CD14-positive monocyte (primary cell): ENCODE data around the gene CBY1. TPM values are rescaled to one million over a fixed set of nuclear protein-coding genes. Genes with fewer than 3 reads are reported as not detected.

Source experiments
- DNase-seq, 3 donors: peaks; one replicate each; pipeline ENCODE4 v3.0.0-alpha.2; 2011 to 2022
- H2AFZ ChIP-seq: 2 replicates; pipeline ENCODE4 v1.6.0; 2012; ENCODE audit warnings: mild to moderate bottlenecking, low read depth, low read length, inconsistent platforms; ENCODE audit not compliant: insufficient read depth, poor library complexity, severe bottlenecking
- H3K27ac ChIP-seq, 2 donors: 1 replicate in 1 of 2; 2 replicates in 1 of 2; pipeline ENCODE4 v1.5.1; 2012 to 2013; ENCODE audit warnings: low read length in 2 of 2, control low read depth in 1 of 2, inconsistent platforms in 1 of 2, low read depth in 1 of 2, mild to moderate bottlenecking in 1 of 2
- H3K27me3 ChIP-seq, 2 donors: one replicate each; pipeline versions ENCODE4 v1.6.0 to v1.6.1; 2011 to 2013; ENCODE audit warnings: low read length in 2 of 2; ENCODE audit not compliant: control insufficient read depth in 2 of 2, insufficient read depth in 2 of 2
- H3K36me3 ChIP-seq, 2 donors: replicated peaks in 1 of 2; 1 replicate in 1 of 2; 2 replicates in 1 of 2; pipeline versions ENCODE4 v1.5.1 to v1.6.1; 2012 to 2013; ENCODE audit warnings: low read length in 2 of 2, control low read depth in 1 of 2, inconsistent platforms in 1 of 2, mild to moderate bottlenecking in 1 of 2; ENCODE audit not compliant: insufficient read depth in 2 of 2, control insufficient read depth in 1 of 2
- H3K4me1 ChIP-seq, 2 donors: 1 replicate in 1 of 2; 2 replicates in 1 of 2; pipeline versions ENCODE4 v1.5.1 to v1.6.1; 2012 to 2013; ENCODE audit warnings: low read length in 2 of 2, control low read depth in 1 of 2, inconsistent platforms in 1 of 2, mild to moderate bottlenecking in 1 of 2, moderate library complexity in 1 of 2; ENCODE audit not compliant: insufficient read depth in 2 of 2, control insufficient read depth in 1 of 2
- H3K4me2 ChIP-seq: replicated peaks from 2 replicates; pipeline ENCODE3; 2012; ENCODE audit warnings: low read length, moderate library complexity, mild to moderate bottlenecking; ENCODE audit not compliant: poor library complexity, severe bottlenecking; ENCODE audit errors: extremely low read depth
- H3K4me3 ChIP-seq, 3 experiments: fragments of 200-600 bp in 1 of 3; sonication (generic) in 1 of 3; replicated peaks in 1 of 3; 1 replicate in 2 of 3; 2 replicates in 1 of 3; pipeline ENCODE4 v1.5.1; 2011 to 2013; ENCODE audit warnings: low read length in 3 of 3, mild to moderate bottlenecking in 3 of 3, control low read depth in 2 of 3, low read depth in 2 of 3, inconsistent platforms in 1 of 3, moderate library complexity in 1 of 3
- H3K79me2 ChIP-seq: 2 replicates; pipeline ENCODE4 v1.6.0; 2012; ENCODE audit warnings: mild to moderate bottlenecking, control low read depth, inconsistent platforms, low read length, moderate library complexity; ENCODE audit not compliant: insufficient read depth
- H3K9ac ChIP-seq: 2 replicates; pipeline ENCODE4 v1.6.0; 2017; ENCODE audit warnings: low read length, mild to moderate bottlenecking; ENCODE audit not compliant: insufficient read depth, poor library complexity, severe bottlenecking
- H3K9me3 ChIP-seq, 2 donors: replicated peaks in 1 of 2; 1 replicate in 1 of 2; 2 replicates in 1 of 2; pipeline versions ENCODE4 v1.5.1 to v1.6.1; 2012 to 2013; ENCODE audit warnings: low read length in 2 of 2, control low read depth in 1 of 2; ENCODE audit not compliant: control insufficient read depth in 1 of 2, insufficient read depth in 1 of 2
- H4K20me1 ChIP-seq: 2 replicates; pipeline ENCODE4 v1.6.0; 2012; ENCODE audit warnings: mild to moderate bottlenecking, low read length, control low read depth, moderate library complexity; ENCODE audit not compliant: insufficient read depth
- H3K27ac Mint-ChIP-seq, 7 donors: one replicate each; pipeline ENCODE4 v1.8.0; 2020; ENCODE audit warnings: mild to moderate bottlenecking in 7 of 7, mixed read lengths in 7 of 7, moderate library complexity in 6 of 7, inconsistent platforms in 2 of 7
- H3K27me3 Mint-ChIP-seq, 3 donors: one replicate each; pipeline ENCODE4 v1.8.0; 2021 to 2022; ENCODE audit warnings: low read depth in 3 of 3, mild to moderate bottlenecking in 3 of 3, mixed read lengths in 3 of 3, moderate library complexity in 3 of 3, inconsistent platforms in 1 of 3
- H3K36me3 Mint-ChIP-seq, 2 donors: one replicate each; pipeline ENCODE4 v1.8.0; 2020; ENCODE audit warnings: mixed read lengths in 2 of 2, inconsistent platforms in 1 of 2, mild to moderate bottlenecking in 1 of 2
- H3K4me1 Mint-ChIP-seq: one replicate; pipeline ENCODE4 v1.8.0; 2020; ENCODE audit warnings: mild to moderate bottlenecking, mixed read lengths
- H3K4me3 Mint-ChIP-seq, 2 donors: one replicate each; pipeline ENCODE4 v1.8.0; 2020; ENCODE audit warnings: mild to moderate bottlenecking in 2 of 2, mixed read lengths in 2 of 2, moderate library complexity in 1 of 2
- H3K9me3 Mint-ChIP-seq, 7 donors: one replicate each; pipeline ENCODE4 v1.8.0; 2020 to 2022; ENCODE audit warnings: mixed read lengths in 7 of 7, mild to moderate bottlenecking in 6 of 7, moderate library complexity in 6 of 7, inconsistent platforms in 2 of 7
- CTCF ChIP-seq: fragments of 200-600 bp; IDR thresholded peaks from one replicate; pipeline ENCODE4 v1.8.0; 2022; ENCODE audit warnings: antibody characterized with exemption, mild to moderate bottlenecking
- WGBS: methylation state at CpG from one replicate; pipeline ENCODE4 v1.1.5; 2013; ENCODE audit warnings: missing lambda C conversion rate; ENCODE audit not compliant: insufficient coverage; 5-methylcytosine and 5-hydroxymethylcytosine counted together
- intact Hi-C, 2 donors: fragments of 100-400 bp; cut with micrococcal nuclease; formaldehyde crosslinking; loops; one replicate each; pipeline versions ENCODE4 v1.15.0 to v1.15.1; 2023
- polyA plus RNA-seq, 3 donors: library from polyadenylated mRNA; depleted of rRNA in 1 of 3; unstranded in 2 of 3; stranded (reverse) in 1 of 3; fragments of 300-500 nt in 2 of 3; fragments of >200 nt in 1 of 3; fragmentation: Illumina TruSeq in 2 of 3; gene quantifications; 1 replicate in 2 of 3; 2 replicates in 1 of 3; pipeline ENCODE4 v1.2.3, GENCODE V29; 2012 to 2021

CBY1 gene
- polyA plus RNA-seq, 3 donors, result 1.1 to 4.1 (median 1.7) TPM

DNA sequence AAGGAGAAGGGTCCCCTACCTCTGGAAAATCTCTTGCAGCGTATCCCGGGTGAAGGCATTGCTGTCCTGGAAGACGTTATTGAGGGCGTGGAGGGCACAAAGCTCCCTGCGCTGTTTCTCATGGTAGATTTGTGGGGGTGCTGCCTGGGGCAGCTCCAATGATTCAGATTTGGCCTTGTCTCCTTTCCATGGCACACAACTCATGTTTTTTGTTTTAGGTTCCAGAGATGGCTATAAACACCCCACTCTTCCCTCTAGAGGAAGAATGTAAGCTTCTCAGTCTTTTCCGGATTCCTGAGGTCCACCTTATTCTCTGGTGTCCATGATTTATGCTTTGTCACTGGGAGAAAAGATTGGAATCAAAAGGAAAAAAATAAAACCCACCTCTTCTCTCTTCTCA lies 43.3 kb downstream of the CBY1 start:
- Mint-ChIP-seq H3K4me3 (peak overlapping the region; percentile 89 to 91), H3K27ac (peak overlapping the region; percentile 90 to 97 (median 96)), H3K36me3 (peaks cover 0 to 14% of the 10 kb centered on the region in 2 donors), H3K27me3 (peaks cover 6 to 13% (median 6%) of the 10 kb centered on the region in 3 donors), H3K4me1 (peaks cover 55% of the 10 kb centered on the region), H3K9me3 (no peaks in the 10 kb centered on the region)
- Histone ChIP-seq H3K9ac (peak overlapping the region; percentile 95), H3K27ac (peak overlapping the region in 1 of 2 donors; percentile 96), H3K4me2 (peak overlapping the region; percentile 75), H3K9me3 (no peaks in the 10 kb centered on the region), H3K4me1 (peaks cover 52 to 58% of the 10 kb centered on the region in 2 donors), H3K4me3 (peak overlapping the region; percentile 49 to 97 (median 89)), H3K36me3 (no peaks in the 10 kb centered on the region), H3K79me2 (peaks cover 43% of the 10 kb centered on the region), H3K27me3 (peaks cover 0 to 2% of the 10 kb centered on the region in 2 donors), H2AFZ (no peak overlapping the region), H4K20me1 (peaks cover 11% of the 10 kb centered on the region)
- no peak for TF ChIP-seq CTCF
- intact Hi-C loops, result loop anchor here in 1 of 2 donors (2.0 kb wide), 1 partner anchor 19 kb away; the partner anchor contains the start of gene TOMM22
- WGBS, result 71% methylated on average over 4 of the region's 6 CpGs
- no peak for DNase-seq

GRCh38 chr22:38700270-38700788 lies 43.9 kb downstream of the CBY1 start:
- Histone ChIP-seq H3K4me3 (peak overlapping the region; percentile 49 to 97 (median 89)), H3K27me3 (peaks cover 0 to 2% of the 10 kb centered on the region in 2 donors), H3K4me1 (peaks cover 57 to 63% of the 10 kb centered on the region in 2 donors), H3K9me3 (no peaks in the 10 kb centered on the region), H3K9ac (peak overlapping the region; percentile 95), H3K4me2 (peak overlapping the region; percentile 75), H2AFZ (no peak overlapping the region), H3K36me3 (no peaks in the 10 kb centered on the region), H3K79me2 (peaks cover 37% of the 10 kb centered on the region), H3K27ac (peak overlapping the region; percentile 44 to 96), H4K20me1 (peaks cover 11% of the 10 kb centered on the region)
- WGBS, result under 1% methylated on average over 57 of the region's 57 CpGs
- Mint-ChIP-seq H3K4me1 (peaks cover 57% of the 10 kb centered on the region), H3K4me3 (peak overlapping the region; percentile 89 to 91), H3K9me3 (no peaks in the 10 kb centered on the region), H3K36me3 (peaks cover 0 to 11% of the 10 kb centered on the region in 2 donors), H3K27me3 (peaks cover 6 to 13% (median 6%) of the 10 kb centered on the region in 3 donors), H3K27ac (peak overlapping the region; percentile 90 to 97 (median 96))
- intact Hi-C loops, result loop anchor here in 1 of 2 donors (2.0 kb wide), 1 partner anchor 20 kb away; the partner anchor contains the start of gene TOMM22
- DNase-seq, result peak in 2 of 3 donors; percentile 66 to 78
- TF ChIP-seq CTCF, result no peak
